Loucy (cell line): ENCODE results near the gene PKD2L1.

Experiments used
- H2AFZ ChIP-seq: fragments of 200-600 bp; sonication (generic); 2 replicates; pipeline ENCODE4 v1.6.0; 2016; ENCODE audit warnings: antibody characterized with exemption, mild to moderate bottlenecking, low read length, moderate library complexity
- H3F3A ChIP-seq: fragments of 200-600 bp; 2 replicates; pipeline ENCODE4 v1.6.0; 2016; ENCODE audit warnings: antibody characterized with exemption, low read depth, mild to moderate bottlenecking
- H3K27me3 ChIP-seq: fragments of 200-600 bp; sonication (generic); 2 replicates; pipeline ENCODE4 v1.6.1; 2014; ENCODE audit warnings: low read length, mild to moderate bottlenecking; ENCODE audit not compliant: insufficient read depth, poor library complexity, severe bottlenecking
- H3K36me3 ChIP-seq: fragments of 200-600 bp; sonication (generic); 2 replicates; pipeline ENCODE4 v1.6.1; 2016; ENCODE audit warnings: low read length; ENCODE audit not compliant: insufficient read depth
- H3K4me1 ChIP-seq: fragments of 200-600 bp; sonication (generic); 2 replicates; pipeline ENCODE4 v1.5.1; 2014; ENCODE audit warnings: low read length, mild to moderate bottlenecking; ENCODE audit not compliant: insufficient read depth, poor library complexity, severe bottlenecking
- H3K4me2 ChIP-seq: fragments of 200-600 bp; sonication (generic); 2 replicates; pipeline ENCODE4 v1.6.0; 2014; ENCODE audit warnings: antibody characterized with exemption, low read length, low read depth, mild to moderate bottlenecking; ENCODE audit not compliant: poor library complexity, severe bottlenecking
- H3K4me3 ChIP-seq: fragments of 200-600 bp; sonication (generic); 2 replicates; pipeline ENCODE4 v1.5.1; 2014; ENCODE audit warnings: low read length, mild to moderate bottlenecking, mixed read lengths; ENCODE audit not compliant: poor library complexity, severe bottlenecking
- H3K79me2 ChIP-seq: fragments of 200-600 bp; sonication (generic); 2 replicates; pipeline ENCODE4 v1.6.1; 2014; ENCODE audit warnings: low read length; ENCODE audit not compliant: insufficient read depth
- H3K9ac ChIP-seq: fragments of 200-600 bp; sonication (generic); 2 replicates; pipeline ENCODE4 v1.6.0; 2014; ENCODE audit warnings: mild to moderate bottlenecking, low read depth, low read length, moderate library complexity; ENCODE audit not compliant: poor library complexity, severe bottlenecking
- H3K9me2 ChIP-seq: fragments of 200-600 bp; sonication (generic); replicated peaks from 2 replicates; pipeline ENCODE4 v1.6.1; 2016; ENCODE audit warnings: low read depth, low read length, mixed read lengths
- H3K9me3 ChIP-seq: fragments of 200-600 bp; sonication (generic); 2 replicates; pipeline ENCODE4 v1.6.1; 2014; ENCODE audit warnings: mild to moderate bottlenecking, antibody characterized with exemption, low read length, low read depth; ENCODE audit not compliant: insufficient read depth
- H4K20me1 ChIP-seq: fragments of 200-600 bp; sonication (generic); 2 replicates; pipeline ENCODE4 v1.6.0; 2014; ENCODE audit warnings: antibody characterized with exemption, low read length, mild to moderate bottlenecking; ENCODE audit not compliant: insufficient read depth, poor library complexity, severe bottlenecking
- CTCF ChIP-seq: fragments of 200-600 bp; sonication (generic); conservative IDR thresholded peaks from 2 replicates; pipeline ENCODE4 v1.5.1; 2014; ENCODE audit warnings: mild to moderate bottlenecking, antibody characterized with exemption, low read length
- EZH2phosphoT487 ChIP-seq: fragments of 200-600 bp; IDR thresholded peaks from 2 replicates; pipeline ENCODE4 v1.6.1; 2018; ENCODE audit warnings: antibody characterized with exemption, mild to moderate bottlenecking, moderate library complexity, borderline replicate concordance

The PKD2L1 gene

GRCh38 chr10:100289641-100290040, 40.4 kb downstream of the PKD2L1 start:
- H3K27me3 ChIP-seq = no peaks in the 10 kb centered on the region
- H3K9me3 ChIP-seq = no peaks in the 10 kb centered on the region
- no peak for TF ChIP-seq EZH2phosphoT487
- no peak overlapping the region for H2AFZ ChIP-seq
- no peaks in the 10 kb centered on the region for H3K9me2 ChIP-seq
- H3K9ac ChIP-seq = no peak overlapping the region
- peaks cover 19% of the 10 kb centered on the region for H3K4me1 ChIP-seq
- no peaks in the 10 kb centered on the region for H3F3A ChIP-seq
- no peak overlapping the region for H3K4me3 ChIP-seq
- no peaks in the 10 kb centered on the region for H3K36me3 ChIP-seq
- H4K20me1 ChIP-seq = peaks cover 5% of the 10 kb centered on the region
- H3K4me2 ChIP-seq = no peak overlapping the region
- peaks cover 17% of the 10 kb centered on the region for H3K79me2 ChIP-seq

GRCh38 chr10:100288196-100288595, 41.8 kb downstream of the PKD2L1 start:
- no peak for TF ChIP-seq EZH2phosphoT487
- no peak for TF ChIP-seq CTCF

GRCh38 chr10:100287756-100288155, 42.3 kb downstream of the PKD2L1 start:
- H3K36me3 ChIP-seq = no peaks in the 10 kb centered on the region
- H3K4me1 ChIP-seq = peaks cover 33% of the 10 kb centered on the region
- no peaks in the 10 kb centered on the region for H3K9me2 ChIP-seq

More at GRCh38 chr10:100288196-100288595, 41.8 kb downstream of the PKD2L1 start:
- Histone ChIP-seq H3K79me2 (peaks cover 31% of the 10 kb centered on the region), H3K9ac (no peak overlapping the region), H3F3A (no peaks in the 10 kb centered on the region), H3K9me3 (no peaks in the 10 kb centered on the region), H3K36me3 (no peaks in the 10 kb centered on the region), H3K4me2 (no peak overlapping the region), H3K4me3 (no peak overlapping the region), H3K9me2 (no peaks in the 10 kb centered on the region), H2AFZ (no peak overlapping the region), H4K20me1 (peaks cover 11% of the 10 kb centered on the region), H3K4me1 (peaks cover 29% of the 10 kb centered on the region), H3K27me3 (no peaks in the 10 kb centered on the region)

More at GRCh38 chr10:100287756-100288155, 42.3 kb downstream of the PKD2L1 start:
- Histone ChIP-seq H3K4me3 (no peak overlapping the region), H3F3A (no peaks in the 10 kb centered on the region), H3K79me2 (peaks cover 36% of the 10 kb centered on the region), H3K4me2 (no peak overlapping the region), H2AFZ (no peak overlapping the region), H3K27me3 (no peaks in the 10 kb centered on the region), H3K9ac (no peak overlapping the region), H4K20me1 (peaks cover 11% of the 10 kb centered on the region), H3K9me3 (no peaks in the 10 kb centered on the region)
- TF ChIP-seq CTCF (no peak), EZH2phosphoT487 (no peak)
